Left lobe of liver (tissue), 2 donors: ENCODE measurements around the gene HLA-DMA. TPM values are rescaled to one million over a fixed set of nuclear protein-coding genes. Genes with fewer than 3 reads are reported as not detected.

Experiments used
- ATAC-seq: fragments of 200-7000 bp; cut with Tn5 transposase; one replicate; pipeline ENCODE4 v1.9.1; 2020; ENCODE audit warnings: mild to moderate bottlenecking, moderate library complexity
- DNase-seq: peaks from one replicate; pipeline ENCODE4 v3.0.0-alpha.2; 2020; ENCODE audit warnings: low spot score
- total RNA-seq: library from RNA; stranded (reverse); gene quantifications from one replicate; pipeline ENCODE4 v1.2.1, GENCODE V29; 2021
- donor health status: DM: no; HTN: no; CAD: no; lungs with moderate emphysema.
- donor health status: DM: no; HTN: yes; CAD: no.

HLA-DMA gene
- total RNA-seq: 6.6 TPM

DNA sequence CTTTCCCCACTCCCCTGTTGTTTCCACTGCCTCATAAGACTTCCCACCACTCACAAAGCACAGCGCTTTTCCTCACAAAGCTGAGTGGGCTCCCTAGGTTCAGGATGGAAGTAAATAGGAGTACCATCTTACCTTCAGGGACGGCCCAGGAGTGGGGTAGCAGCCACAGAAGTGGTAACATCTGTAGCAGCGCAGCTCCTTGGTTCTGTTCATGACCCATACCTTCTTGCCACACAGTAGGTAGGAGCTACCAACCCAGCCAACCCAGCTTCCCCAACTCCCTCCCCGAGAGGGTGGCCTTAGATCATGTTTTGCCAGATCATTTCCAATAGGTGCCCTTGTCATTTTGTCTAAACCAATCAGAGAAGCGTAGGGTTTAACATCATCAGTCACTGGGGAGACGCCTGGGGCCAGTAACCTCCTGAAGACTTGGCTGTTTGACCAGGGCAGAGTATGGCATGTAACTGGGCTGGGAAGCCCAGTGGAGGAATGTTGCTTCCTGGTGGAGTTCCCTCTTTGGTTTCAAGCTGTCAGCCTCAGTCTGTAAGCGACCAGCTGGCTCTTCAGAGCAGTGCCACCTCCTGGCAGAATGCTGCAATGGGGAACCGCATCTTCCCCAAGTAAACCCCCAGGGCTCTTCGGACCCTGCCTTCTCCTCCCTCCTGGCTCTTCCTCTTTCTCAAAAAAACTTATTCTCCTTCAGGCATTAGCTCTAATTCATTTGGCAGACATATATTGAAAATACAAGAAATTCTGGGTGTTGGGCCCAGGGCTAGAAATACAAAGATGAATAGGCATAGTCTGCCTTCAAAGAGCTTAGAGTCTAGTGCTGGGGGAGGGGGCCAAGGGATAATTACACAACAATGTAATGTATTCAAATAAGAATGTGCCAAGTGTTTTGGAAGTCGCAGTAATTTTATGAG lies at the start of gene HLA-DMA:
TSS of gene HLA-DMA (minus strand) at position 281 of the 923 bp plus-strand sequence. CDS start at position 220, 61 bp downstream.
- peak; percentile 96 for ATAC-seq

DNA sequence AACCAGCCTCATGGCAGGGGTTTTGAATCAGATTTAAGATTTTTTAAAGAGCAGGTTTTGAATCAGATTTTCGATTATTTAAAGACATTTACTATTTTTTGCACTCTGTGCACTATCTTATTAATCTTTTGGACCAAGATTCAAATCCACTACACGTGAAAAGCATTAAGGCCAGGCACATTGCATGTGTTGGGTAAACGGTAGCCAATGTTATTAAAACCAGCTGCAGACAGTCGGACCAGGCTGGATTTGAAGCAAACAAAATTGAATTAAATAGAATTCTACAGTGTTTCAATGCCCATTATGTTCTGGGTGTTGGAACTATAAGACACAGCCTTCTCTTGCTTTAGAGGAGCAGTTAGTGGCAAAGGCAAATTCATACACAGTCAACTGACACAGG lies 48.8 kb upstream of the HLA-DMA start:
- DNase-seq (no peak), ATAC-seq (no peak)

More for the DNA sequence above, at the start of gene HLA-DMA:
- DNase-seq: peak; percentile 82

DNA sequence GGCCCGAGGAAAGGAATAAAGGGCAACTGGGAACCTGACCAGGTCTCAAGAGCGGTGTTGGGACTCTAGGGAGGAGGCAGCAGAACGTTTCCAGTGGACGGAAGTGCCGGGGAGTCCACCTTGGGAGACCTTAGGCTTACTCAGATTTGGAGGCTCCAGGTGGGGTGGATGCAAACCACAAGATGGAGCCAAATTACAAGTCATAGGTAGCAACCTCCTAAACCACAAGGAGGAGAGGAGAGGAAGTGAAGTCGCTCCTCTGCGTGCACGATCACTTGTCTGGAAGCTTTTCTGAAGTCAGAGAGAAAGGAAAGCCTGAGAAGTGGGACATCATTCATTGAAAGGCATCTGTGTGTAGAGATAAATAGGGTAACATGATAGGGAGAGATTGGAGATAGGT lies 47.2 kb upstream of the HLA-DMA start:
- ATAC-seq: peak; percentile 61
- no peak for DNase-seq

DNA sequence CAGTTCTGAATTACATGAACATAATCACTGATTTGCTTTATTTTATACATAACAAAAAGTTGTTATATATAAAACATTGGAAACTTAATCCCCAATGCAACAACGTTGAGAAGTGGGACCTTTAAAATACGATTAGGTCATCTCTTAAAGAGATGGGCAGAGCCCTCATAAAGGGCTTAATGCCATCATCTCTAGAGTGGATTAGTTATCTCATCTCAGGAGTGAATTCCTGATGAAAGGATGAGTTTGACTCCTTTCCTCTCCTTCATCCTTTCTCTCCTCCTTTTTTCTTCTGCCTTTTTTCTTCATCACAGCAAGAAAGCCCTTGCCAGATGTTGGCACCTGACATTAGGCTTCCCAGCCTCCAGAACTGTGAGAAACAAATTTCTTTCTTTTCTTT lies 42.6 kb upstream of the HLA-DMA start:
- ATAC-seq: no peak

DNA sequence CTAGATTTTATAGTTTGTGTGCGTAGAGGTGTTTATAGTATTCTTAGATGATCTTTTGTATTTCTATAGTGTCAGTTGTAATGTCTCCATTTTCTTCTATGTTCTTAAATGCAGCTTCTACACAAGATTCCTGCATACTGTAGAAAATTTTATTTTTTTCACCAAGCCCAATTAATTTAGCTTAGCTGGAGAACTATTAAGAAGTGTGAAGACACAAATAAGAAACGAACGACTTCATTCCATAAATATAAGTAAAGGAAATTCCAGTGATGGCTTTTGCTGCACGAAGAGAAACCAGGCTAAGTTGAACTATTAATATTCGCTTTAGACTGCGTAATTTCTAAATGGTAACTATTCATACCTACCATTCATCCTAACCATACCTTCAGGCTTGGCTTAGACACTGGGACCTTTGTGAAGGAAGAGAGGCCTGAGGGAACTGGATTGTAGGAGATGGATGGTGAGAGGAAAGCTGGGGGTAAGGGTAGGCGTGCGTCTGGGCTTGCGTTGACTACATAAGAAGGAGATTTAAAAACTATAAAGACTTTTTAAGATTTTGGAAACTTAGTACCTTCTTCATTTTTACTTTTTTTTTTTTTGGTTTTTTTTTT lies 40.6 kb upstream of the HLA-DMA start:
- DNase-seq: no peak

More for the DNA sequence above, 42.6 kb upstream of the HLA-DMA start:
- DNase-seq: no peak

DNA sequence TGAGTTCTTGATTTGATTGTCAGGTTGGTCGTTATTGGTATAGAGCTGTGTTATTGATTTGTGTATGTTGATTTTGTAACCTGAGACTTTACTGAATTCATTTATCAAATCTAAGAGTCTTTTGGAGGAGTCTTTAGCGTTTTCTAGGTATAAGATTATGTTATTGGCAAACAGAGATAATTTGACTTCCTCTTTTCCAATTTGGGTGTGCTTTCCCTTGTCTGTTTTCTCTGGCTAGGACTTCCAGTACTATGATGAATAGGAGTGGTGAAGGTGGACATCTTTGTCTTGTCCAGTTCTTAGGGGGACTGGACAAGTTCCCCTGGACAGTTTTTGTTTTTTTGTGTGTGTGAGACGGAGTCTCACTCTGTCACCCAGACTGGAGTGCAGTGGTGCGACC lies 39.1 kb upstream of the HLA-DMA start:
- DNase-seq (no peak), ATAC-seq (no peak)

More for the DNA sequence above, 40.6 kb upstream of the HLA-DMA start:
- ATAC-seq: no peak

DNA sequence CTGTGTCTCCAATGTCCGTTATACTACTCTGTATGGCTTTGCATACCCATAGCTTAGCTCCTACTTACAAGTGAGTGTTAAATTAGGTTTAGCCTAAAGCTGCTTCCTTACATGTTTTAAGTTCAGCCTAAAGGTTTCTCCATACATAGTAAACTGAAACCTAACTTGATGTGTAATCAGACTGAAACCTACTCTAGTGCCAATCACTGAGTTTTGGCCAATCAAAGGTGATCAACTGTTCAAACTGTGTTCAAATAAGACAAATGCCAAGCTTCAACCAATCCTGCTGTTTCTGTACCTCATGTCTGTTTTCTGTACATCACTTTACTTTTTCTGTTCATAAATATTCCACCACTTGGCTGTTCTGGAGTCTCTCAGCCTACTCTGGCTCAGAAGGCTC lies 36.5 kb upstream of the HLA-DMA start:
- ATAC-seq: no peak
- no peak for DNase-seq

DNA sequence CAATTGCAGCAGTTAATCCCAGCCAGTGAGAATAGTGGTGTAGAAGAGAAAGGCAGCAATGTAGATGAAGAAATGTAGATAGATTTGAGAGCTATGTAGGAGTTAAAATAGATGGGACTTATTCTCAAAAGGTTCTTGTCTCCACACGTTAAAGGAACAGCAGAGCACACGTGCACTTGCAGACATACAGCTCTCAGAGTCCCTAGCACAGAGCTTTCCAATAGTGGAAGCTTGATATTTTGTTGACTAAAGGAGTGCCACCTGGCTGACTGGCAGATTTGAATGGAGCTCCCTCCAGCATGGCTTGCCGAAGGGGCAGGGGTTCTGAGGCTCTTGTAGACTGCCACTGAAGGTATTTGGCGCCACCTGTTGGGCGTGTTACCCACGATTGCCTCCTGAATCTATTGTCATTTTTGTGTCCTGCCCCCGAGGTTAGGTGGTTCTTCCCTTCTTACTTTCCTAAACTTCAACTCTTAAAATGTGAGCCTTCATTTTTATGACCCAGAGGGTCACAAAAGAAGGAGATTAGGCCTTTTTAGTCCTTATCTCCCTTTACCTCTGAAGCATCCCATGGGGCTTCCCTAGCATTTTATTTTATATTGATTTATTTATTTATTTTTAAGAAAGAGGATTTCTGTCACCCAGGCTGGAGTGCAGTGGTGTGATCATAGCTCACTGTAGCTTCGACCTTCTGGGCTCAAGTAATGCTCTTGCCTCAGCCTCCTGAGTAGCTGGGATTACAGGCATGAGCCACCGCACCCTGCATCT lies 31.9 kb upstream of the HLA-DMA start:
- peak; percentile 94 for ATAC-seq

DNA sequence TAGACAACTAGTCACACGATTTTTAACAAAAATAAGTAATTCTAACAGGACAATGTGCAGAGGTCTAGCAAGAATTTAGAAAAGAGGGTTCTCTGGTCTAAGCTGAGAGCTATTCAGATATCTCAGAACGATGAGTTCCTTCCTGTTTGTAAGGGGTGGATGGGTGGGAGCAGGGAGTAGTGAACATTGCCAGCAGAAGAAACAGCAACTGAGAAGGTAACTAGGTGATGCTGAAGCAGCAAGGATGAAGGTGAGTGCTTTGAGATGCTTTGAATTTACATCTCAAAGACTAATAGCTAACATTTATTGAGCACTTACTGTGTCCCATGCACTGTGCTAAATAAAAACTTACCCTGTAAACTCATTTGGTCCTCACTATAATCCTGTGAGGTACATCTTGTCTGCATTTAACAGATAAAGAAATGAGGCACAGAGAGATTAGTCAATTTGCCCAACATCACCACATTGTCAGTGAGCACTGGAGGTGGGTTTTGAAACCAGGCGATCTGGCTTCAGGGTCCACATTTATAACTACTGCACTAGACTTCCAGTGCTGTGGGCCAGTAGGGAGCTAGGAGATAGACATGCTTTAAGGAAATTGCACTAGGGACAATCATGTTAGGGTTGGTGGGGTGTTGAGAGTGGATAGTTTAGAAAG lies 31.2 kb upstream of the HLA-DMA start:
- no peak for DNase-seq
- ATAC-seq: peak; percentile 3

More for the DNA sequence above, 31.9 kb upstream of the HLA-DMA start:
- DNase-seq: peak; percentile 90

DNA sequence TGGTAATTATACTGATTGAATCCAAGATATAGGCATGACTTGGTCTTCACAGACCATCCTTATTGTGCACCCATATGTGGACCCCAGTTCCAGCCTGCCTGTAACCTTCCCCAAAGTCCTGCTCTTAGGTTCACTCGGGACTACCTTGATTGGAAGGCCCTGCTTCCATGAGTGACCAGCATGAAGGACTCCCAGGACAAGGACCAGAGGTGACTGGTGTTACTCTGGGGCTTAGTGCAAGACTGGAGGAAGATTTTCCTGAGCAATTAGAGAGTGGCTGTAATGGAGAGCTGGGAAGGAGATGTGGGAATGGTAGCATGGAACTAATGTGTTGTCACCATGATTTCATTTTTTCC lies 30.6 kb upstream of the HLA-DMA start:
- DNase-seq (no peak), ATAC-seq (peak; percentile 7)

DNA sequence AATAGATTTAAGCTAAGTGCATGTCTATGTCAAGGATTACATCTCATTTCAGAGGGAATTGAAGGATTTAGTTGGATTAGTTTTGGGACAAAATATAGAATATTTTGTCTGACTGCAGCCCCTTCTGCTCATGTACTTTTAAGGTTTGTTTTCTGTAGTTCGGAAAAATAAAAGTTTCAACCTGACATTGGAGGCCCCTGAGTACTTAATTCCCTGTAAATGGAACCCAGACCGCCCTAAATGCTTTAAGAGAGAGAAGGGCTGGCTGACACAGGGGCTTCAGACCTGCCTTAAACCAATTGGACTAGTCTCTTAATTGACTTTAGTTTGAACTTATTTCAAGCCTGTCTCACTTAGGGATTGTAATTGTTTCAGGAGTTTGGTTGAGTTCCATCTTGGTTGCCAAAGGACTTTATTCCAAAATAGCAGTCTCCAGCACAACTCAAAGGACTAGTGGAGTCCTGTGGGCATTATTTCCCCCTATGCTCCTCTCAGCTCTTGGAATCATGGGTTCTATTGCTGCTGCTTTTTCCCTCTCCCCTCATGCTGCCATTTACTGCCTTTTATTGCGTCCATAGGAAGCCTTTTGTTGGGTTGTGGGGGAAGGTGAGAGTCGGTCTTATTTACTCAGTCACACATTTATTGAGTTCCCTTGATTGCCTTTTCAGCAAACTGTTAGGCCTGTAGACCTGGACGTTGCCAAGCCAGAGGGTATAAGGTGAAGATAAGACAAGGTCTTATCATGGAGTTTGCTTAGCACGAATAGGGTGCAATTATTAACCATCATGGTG lies 30.0 kb upstream of the HLA-DMA start:
- ATAC-seq: no peak
- DNase-seq: no peak

DNA sequence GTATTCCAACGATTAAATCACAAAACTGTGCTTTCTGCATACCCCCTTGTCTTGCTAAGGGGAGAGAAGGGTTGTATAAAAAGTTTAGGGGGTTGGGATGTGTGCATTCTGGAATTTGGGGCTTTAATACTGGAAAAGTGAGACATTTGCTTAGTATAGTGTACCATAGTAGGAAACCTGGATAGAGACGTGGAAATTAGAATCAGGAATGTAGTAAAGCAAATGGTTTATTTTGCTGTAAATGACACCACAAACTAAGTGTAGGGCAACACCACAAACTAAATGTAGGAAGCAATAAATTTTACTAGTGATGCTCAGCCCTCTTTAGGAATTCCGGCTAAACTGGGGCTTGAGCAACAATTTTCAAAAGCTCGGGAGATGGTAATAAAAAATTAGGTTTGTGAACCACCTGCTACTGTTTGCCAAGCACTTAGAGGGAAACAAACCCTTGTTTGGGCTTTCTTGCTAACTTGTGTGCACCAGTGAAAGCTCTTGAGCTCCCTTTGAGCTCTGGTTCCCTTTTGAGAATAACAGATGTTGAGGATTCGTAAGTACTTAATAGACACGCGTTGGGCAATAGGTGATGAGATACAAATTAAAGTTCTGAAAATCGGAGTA lies 29.3 kb upstream of the HLA-DMA start:
- DNase-seq (no peak), ATAC-seq (no peak)

DNA sequence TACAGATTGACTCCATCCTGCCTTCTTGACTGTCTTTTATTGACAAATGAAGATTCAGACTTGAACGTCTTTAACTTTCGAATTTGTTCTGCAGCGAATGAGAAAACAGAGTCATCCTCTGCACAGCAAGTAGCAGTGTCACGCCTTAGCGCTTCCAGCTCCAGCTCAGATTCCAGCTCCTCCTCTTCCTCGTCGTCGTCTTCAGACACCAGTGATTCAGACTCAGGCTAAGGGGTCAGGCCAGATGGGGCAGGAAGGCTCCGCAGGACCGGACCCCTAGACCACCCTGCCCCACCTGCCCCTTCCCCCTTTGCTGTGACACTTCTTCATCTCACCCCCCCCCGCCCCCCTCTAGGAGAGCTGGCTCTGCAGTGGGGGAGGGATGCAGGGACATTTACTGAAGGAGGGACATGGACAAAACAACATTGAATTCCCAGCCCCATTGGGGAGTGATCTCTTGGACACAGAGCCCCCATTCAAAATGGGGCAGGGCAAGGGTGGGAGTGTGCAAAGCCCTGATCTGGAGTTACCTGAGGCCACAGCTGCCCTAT lies 27.7 kb upstream of the HLA-DMA start:
- ATAC-seq: no peak

DNA sequence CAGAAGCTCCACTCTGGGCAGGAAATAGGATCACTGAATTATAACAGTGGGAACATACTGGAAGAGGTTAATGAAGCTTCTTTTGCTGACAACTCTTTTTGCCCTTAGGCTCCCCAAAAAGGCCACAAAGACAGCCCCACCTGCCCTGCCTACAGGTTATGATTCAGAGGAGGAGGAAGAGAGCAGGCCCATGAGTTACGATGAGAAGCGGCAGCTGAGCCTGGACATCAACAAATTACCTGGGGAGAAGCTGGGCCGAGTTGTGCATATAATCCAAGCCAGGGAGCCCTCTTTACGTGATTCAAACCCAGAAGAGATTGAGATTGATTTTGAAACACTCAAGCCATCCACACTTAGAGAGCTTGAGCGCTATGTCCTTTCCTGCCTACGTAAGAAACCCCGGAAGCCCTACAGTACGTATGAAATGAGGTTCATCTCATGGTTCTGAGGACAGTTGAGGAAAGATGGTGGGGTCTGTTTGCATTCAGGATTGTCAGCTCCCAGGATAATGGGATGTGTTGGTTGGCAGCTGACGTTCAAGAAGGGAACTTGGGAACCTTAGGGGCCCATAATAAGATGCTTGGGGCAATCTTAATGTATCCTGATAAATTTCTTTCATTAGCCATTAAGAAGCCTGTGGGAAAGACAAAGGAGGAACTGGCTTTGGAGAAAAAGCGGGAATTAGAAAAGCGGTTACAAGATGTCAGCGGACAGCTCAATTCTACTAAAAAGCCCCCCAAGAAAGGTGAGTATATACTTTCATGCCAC lies 27.0 kb upstream of the HLA-DMA start:
- no peak for DNase-seq
- ATAC-seq: no peak

More for the DNA sequence above, 27.7 kb upstream of the HLA-DMA start:
- no peak for DNase-seq

DNA sequence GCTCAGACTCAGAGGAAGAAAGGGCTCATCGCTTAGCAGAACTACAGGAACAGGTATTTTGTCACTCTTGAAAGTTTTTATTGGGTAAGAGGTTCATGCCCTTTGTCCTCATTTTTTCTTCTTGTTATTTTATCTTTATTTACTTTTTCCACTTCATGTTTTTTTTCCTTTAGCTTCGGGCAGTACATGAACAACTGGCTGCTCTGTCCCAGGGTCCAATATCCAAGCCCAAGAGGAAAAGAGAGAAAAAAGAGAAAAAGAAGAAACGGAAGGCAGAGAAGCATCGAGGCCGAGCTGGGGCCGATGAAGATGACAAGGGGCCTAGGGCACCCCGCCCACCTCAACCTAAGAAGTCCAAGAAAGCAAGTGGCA lies 25.0 kb upstream of the HLA-DMA start:
- peak; percentile 22 for ATAC-seq
- no peak for DNase-seq

DNA sequence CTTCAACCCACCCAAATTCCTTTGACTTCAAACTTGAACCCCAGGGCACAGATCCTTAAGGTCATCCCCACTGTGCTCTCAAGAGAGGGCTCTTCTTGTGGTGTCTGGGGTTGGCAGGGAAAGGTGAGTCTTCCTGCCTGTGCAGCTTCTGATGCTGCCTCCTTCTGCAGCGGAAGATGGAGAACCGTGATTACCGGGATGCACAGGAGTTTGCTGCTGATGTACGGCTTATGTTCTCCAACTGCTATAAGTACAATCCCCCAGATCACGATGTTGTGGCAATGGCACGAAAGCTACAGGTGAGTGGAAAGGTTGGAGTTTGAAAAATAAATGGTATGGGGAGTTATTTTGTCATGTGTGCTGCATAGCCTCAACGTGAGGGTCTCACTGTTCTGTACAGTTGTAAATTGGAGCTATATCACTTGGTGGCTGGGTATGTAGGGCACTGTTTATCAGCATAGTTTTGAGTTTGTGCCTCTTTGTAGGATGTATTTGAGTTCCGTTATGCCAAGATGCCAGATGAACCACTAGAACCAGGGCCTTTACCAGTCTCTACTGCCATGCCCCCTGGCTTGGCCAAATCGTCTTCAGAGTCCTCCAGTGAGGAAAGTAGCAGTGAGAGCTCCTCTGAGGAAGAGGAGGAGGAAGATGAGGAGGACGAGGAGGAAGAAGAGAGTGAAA lies 24.5 kb upstream of the HLA-DMA start:
- no peak for DNase-seq
- no peak for ATAC-seq

DNA sequence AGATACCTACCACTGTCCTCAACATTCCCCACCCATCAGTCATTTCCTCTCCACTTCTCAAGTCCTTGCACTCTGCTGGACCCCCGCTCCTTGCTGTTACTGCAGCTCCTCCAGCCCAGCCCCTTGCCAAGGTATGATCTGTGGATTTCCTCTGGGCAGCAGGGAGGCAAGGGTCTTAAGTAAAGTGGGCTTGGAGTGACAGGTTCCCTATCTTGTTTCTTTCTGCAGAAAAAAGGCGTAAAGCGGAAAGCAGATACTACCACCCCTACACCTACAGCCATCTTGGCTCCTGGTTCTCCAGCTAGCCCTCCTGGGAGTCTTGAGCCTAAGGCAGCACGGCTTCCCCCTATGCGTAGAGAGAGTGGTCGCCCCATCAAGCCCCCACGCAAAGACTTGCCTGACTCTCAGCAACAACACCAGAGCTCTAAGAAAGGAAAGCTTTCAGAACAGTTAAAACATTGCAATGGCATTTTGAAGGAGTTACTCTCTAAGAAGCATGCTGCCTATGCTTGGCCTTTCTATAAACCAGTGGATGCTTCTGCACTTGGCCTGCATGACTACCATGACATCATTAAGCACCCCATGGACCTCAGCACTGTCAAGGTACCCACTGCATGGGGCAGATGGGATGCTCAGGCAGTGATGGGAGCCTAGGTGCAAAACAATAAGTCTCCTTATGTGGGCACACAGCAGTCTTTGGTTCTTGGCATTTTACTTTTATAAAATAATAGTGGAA lies 23.6 kb upstream of the HLA-DMA start:
- no peak for ATAC-seq
- no peak for DNase-seq
